ENCODE data around the gene PTPRA. TPM values are rescaled to one million over a fixed set of nuclear protein-coding genes. Genes with fewer than 3 reads are reported as not detected.

PTPRA gene
- total and polyA plus RNA-seq, 2 of the 13 experiments (the other 11 are each of a cell fraction or from before 2014, with no cell fraction given): 47.2 to 127 TPM

DNA sequence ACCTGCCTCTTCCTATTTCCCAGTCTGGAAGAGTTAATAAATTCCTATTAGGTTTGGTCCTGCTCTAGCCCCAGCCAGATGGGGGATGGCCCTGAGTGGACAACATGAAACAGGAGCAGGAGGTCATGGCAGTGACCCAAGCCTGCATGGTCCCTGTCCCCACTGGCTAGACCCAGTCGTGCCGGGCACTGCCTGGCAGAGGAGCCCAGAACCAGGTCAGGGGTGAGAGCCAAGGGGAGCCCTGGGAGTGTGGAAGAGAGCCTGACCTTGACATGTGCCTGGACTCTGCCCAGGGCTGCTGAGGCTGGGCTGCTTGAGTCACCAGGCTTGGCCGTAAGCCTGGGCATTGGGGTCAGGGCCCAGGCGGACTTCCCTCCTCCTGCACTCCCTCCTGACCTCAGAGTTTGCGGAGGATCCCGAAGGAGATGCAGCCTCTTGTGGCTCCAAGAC, 207.7 kb downstream of the PTPRA start (continued):
- TF ChIP-seq ELF4 (CRISPR knock-in tag; IDR thresholded peaks at IDR 0.05; ENCODE audit: borderline replicate concordance) (no peak), U2AF2 (IDR thresholded peaks at IDR 0.05; ENCODE audit: low read depth, low read length) (no peak), ZNF841 (CRISPR knock-in tag; IDR thresholded peaks at IDR 0.05; ENCODE audit: borderline replicate concordance) (no peak), CBX5 (CRISPR knock-in tag; IDR thresholded peaks at IDR 0.05; ENCODE audit: borderline replicate concordance) (no peak), IRX3 (CRISPR knock-in tag; IDR thresholded peaks at IDR 0.05; ENCODE audit: borderline replicate concordance, low read depth) (no peak), MIER2 (CRISPR knock-in tag; IDR thresholded peaks at IDR 0.05) (no peak), NFATC3 (CRISPR knock-in tag; IDR thresholded peaks at IDR 0.05) (no peak), MXI1 (IDR thresholded peaks at IDR 0.05; ENCODE audit: borderline replicate concordance, low read depth, low read length) (no peak; the same call in 2 of the 3 replicates), SPEN (CRISPR knock-in tag; IDR thresholded peaks at IDR 0.05; ENCODE audit: low read depth) (no peak), ZNF766 (CRISPR knock-in tag; IDR thresholded peaks at IDR 0.05; ENCODE audit: borderline replicate concordance) (no peak), KLF12 (CRISPR knock-in tag; IDR thresholded peaks at IDR 0.05; ENCODE audit: borderline replicate concordance) (no peak)
- TF ChIP-seq, protein P1, sequence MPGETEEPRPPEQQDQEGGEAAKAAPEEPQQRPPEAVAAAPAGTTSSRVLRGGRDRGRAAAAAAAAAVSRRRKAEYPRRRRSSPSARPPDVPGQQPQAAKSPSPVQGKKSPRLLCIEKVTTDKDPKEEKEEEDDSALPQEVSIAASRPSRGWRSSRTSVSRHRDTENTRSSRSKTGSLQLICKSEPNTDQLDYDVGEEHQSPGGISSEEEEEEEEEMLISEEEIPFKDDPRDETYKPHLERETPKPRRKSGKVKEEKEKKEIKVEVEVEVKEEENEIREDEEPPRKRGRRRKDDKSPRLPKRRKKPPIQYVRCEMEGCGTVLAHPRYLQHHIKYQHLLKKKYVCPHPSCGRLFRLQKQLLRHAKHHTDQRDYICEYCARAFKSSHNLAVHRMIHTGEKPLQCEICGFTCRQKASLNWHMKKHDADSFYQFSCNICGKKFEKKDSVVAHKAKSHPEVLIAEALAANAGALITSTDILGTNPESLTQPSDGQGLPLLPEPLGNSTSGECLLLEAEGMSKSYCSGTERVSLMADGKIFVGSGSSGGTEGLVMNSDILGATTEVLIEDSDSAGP (CRISPR knock-in tag; IDR thresholded peaks at IDR 0.05; ENCODE audit: borderline replicate concordance): no peak
- TF ChIP-seq, protein P2, sequence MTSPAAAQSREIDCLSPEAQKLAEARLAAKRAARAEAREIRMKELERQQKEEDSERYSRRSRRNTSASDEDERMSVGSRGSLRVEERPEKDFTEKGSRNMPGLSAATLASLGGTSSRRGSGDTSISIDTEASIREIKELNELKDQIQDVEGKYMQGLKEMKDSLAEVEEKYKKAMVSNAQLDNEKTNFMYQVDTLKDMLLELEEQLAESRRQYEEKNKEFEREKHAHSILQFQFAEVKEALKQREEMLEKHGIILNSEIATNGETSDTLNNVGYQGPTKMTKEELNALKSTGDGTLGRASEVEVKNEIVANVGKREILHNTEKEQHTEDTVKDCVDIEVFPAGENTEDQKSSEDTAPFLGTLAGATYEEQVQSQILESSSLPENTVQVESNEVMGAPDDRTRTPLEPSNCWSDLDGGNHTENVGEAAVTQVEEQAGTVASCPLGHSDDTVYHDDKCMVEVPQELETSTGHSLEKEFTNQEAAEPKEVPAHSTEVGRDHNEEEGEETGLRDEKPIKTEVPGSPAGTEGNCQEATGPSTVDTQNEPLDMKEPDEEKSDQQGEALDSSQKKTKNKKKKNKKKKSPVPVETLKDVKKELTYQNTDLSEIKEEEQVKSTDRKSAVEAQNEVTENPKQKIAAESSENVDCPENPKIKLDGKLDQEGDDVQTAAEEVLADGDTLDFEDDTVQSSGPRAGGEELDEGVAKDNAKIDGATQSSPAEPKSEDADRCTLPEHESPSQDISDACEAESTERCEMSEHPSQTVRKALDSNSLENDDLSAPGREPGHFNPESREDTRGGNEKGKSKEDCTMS (CRISPR knock-in tag; conservative IDR thresholded peaks at IDR 0.05): no peak
- TF ChIP-seq, protein P3, sequence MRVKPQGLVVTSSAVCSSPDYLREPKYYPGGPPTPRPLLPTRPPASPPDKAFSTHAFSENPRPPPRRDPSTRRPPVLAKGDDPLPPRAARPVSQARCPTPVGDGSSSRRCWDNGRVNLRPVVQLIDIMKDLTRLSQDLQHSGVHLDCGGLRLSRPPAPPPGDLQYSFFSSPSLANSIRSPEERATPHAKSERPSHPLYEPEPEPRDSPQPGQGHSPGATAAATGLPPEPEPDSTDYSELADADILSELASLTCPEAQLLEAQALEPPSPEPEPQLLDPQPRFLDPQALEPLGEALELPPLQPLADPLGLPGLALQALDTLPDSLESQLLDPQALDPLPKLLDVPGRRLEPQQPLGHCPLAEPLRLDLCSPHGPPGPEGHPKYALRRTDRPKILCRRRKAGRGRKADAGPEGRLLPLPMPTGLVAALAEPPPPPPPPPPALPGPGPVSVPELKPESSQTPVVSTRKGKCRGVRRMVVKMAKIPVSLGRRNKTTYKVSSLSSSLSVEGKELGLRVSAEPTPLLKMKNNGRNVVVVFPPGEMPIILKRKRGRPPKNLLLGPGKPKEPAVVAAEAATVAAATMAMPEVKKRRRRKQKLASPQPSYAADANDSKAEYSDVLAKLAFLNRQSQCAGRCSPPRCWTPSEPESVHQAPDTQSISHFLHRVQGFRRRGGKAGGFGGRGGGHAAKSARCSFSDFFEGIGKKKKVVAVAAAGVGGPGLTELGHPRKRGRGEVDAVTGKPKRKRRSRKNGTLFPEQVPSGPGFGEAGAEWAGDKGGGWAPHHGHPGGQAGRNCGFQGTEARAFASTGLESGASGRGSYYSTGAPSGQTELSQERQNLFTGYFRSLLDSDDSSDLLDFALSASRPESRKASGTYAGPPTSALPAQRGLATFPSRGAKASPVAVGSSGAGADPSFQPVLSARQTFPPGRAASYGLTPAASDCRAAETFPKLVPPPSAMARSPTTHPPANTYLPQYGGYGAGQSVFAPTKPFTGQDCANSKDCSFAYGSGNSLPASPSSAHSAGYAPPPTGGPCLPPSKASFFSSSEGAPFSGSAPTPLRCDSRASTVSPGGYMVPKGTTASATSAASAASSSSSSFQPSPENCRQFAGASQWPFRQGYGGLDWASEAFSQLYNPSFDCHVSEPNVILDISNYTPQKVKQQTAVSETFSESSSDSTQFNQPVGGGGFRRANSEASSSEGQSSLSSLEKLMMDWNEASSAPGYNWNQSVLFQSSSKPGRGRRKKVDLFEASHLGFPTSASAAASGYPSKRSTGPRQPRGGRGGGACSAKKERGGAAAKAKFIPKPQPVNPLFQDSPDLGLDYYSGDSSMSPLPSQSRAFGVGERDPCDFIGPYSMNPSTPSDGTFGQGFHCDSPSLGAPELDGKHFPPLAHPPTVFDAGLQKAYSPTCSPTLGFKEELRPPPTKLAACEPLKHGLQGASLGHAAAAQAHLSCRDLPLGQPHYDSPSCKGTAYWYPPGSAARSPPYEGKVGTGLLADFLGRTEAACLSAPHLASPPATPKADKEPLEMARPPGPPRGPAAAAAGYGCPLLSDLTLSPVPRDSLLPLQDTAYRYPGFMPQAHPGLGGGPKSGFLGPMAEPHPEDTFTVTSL (CRISPR knock-in tag; IDR thresholded peaks at IDR 0.05; ENCODE audit: borderline replicate concordance): 0 out of 2 replicates have a peak, but pooled peaks have one; percentile 19
- TF ChIP-seq, protein P4, sequence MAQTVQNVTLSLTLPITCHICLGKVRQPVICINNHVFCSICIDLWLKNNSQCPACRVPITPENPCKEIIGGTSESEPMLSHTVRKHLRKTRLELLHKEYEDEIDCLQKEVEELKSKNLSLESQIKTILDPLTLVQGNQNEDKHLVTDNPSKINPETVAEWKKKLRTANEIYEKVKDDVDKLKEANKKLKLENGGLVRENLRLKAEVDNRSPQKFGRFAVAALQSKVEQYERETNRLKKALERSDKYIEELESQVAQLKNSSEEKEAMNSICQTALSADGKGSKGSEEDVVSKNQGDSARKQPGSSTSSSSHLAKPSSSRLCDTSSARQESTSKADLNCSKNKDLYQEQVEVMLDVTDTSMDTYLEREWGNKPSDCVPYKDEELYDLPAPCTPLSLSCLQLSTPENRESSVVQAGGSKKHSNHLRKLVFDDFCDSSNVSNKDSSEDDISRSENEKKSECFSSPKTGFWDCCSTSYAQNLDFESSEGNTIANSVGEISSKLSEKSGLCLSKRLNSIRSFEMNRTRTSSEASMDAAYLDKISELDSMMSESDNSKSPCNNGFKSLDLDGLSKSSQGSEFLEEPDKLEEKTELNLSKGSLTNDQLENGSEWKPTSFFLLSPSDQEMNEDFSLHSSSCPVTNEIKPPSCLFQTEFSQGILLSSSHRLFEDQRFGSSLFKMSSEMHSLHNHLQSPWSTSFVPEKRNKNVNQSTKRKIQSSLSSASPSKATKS (CRISPR knock-in tag; IDR thresholded peaks at IDR 0.05): no peak
